KOPT-K1 (cell line): Measurements from ENCODE around the gene CAMTA1.
"Not testable (repeated sequence)": the region's sequence is repeated elsewhere in the genome, so short reads cannot be mapped to it uniquely, and the experiment has no call there.

Source experiments
- H3K27ac ChIP-seq: fragments of 200-600 bp; sonication (generic); 2 replicates; pipeline ENCODE4 v1.5.1; 2016; ENCODE audit warnings: antibody characterized with exemption, mild to moderate bottlenecking, low read depth, low read length; ENCODE audit not compliant: poor library complexity, severe bottlenecking
- H3K36me3 ChIP-seq: fragments of 200-600 bp; sonication (generic); 2 replicates; pipeline ENCODE4 v1.5.1; 2017; ENCODE audit warnings: antibody characterized with exemption, mild to moderate bottlenecking, low read length, moderate library complexity; ENCODE audit not compliant: insufficient read depth
- H3K9me3 ChIP-seq: fragments of 200-600 bp; sonication (generic); 2 replicates; pipeline ENCODE4 v1.5.1; 2017; ENCODE audit warnings: antibody characterized with exemption, low read length, mild to moderate bottlenecking; ENCODE audit not compliant: insufficient read depth, poor library complexity, severe bottlenecking

CAMTA1 gene

DNA sequence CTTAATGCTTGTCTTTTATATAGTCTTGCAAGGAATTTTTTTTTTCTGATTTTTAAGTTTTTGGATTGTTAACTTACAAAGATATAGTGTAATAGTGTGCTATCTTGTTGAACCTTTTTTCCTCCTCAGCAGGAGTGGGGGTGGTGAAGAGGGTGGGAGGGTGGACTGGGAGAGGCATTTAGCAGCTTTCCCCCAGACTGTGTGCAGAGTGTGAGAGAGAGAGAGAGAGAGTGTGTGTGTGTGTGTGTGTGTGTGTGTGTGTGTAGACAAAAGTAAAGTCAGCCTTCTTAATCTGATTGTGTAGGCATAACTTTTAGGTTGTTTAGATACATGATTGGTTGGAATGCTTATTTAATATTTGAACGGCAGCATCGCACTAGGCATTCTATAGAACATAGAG is 4.9 kb downstream of the CAMTA1 start:
- Histone ChIP-seq H3K9me3 (no peaks in the 10 kb centered on the region), H3K27ac (no peak overlapping the region), H3K36me3 (peaks cover 7% of the 10 kb centered on the region; the same call in 1 of the 2 replicates)

DNA sequence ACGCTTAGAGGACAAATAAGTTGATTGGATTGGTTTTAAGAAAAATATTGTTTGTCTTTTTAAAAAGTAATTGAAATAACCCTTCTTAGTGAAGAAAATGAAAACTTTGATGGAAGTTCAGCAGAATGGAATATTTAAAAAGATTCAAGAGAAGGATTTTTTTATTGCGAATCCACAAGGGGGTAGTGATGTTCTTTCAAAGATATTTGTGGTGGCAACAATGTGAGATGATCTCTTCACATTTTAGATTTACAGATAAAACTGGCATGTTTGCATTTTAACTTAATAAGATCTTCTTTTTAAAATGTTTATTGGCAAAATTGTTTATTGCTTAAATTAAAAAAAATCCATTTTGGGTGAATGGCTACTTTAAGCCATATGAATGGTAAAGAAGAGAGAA is 8.9 kb downstream of the CAMTA1 start:
- H3K9me3 ChIP-seq, result no peaks in the 10 kb centered on the region
- no peak overlapping the region for H3K27ac ChIP-seq
- H3K36me3 ChIP-seq, result peaks cover 19% of the 10 kb centered on the region; the same call in 1 of the 2 replicates

DNA sequence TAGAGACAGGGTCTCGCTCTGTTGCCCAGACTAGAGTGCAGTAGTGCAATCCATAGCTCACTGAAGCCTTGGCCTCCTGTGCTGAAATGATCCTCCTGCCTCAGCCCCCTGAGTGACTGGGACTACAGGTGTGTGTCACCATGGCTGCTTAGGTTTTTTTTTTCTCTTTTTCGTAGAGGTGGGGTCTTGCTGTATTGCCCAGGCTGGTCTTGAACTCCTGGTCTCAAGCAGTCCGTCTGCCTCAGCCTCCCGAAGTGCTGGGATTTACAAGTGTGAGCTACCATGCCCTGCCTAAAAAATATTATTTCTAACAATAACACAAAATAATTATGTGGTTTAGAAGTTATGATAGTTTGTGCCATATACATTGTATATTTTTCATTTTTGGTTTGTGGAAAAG is 9.9 kb downstream of the CAMTA1 start:
- H3K27ac ChIP-seq, result no peak overlapping the region
- peaks cover 19% of the 10 kb centered on the region; the same call in 1 of the 2 replicates for H3K36me3 ChIP-seq
- no peaks in the 10 kb centered on the region for H3K9me3 ChIP-seq

DNA sequence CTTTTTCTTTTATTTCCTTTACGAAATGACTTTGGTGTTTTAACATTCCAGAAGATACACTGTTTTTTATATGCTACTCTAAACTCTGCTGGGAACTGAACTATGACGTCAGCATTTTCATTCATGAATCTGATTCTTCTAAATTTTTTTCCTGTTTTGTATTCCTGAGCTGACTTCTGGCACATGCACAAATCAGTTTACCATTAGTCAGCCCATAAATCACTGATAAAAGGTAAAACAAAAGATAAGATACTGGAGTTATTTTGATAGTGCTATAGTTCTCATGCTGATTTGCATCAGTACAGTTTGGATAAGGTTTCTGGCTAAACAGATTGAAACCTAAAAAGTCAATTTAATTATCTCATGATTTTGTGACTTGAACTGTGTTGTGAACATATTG is 10.4 kb downstream of the CAMTA1 start:
- H3K27ac ChIP-seq, result no peak overlapping the region
- no peaks in the 10 kb centered on the region for H3K9me3 ChIP-seq
- H3K36me3 ChIP-seq, result peaks cover 19% of the 10 kb centered on the region; the same call in 1 of the 2 replicates

DNA sequence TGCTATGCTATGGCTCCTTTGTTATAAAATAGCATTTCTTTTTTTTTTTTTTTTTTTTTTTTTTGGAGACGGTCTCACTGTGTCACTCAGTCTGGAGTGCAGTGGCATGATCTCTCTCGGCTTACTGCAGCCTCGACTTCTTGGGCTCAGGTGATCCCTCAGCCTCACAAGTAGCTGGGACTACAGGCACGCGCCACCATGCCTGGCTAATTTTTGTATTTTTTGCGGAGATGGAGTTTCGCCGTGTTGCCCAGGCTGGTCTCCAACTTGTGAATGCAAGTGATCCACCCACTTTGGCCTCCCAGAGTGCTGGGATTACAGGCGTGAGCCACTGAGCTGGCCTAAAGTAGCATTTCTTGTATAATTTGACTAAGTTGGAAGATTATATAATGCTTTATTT is 10.8 kb downstream of the CAMTA1 start:
- H3K36me3 ChIP-seq, result peaks cover 19% of the 10 kb centered on the region; the same call in 1 of the 2 replicates
- no peak overlapping the region for H3K27ac ChIP-seq
- no peaks in the 10 kb centered on the region for H3K9me3 ChIP-seq

DNA sequence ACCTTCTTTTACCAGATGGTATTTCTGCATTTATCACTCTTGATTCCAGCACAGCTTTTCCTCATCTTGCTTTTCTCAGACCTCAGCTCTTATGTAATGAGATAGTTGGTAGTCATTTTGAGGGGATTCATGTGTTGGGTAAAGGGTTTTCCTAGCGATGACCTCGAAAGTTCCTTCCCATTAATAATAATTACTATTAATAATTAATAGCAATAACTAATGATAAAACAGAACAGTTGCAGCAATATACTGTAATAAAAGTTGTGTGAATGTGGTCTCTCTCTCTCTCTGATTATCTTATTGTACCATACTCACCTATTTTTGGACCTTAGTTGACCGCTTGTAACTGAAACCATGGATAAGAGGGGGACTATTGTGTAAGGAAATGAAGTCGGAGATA is 14.2 kb downstream of the CAMTA1 start:
- peaks cover 13% of the 10 kb centered on the region; the same call in 1 of the 2 replicates for H3K36me3 ChIP-seq
- H3K27ac ChIP-seq, result no peak overlapping the region
- H3K9me3 ChIP-seq, result no peaks in the 10 kb centered on the region

DNA sequence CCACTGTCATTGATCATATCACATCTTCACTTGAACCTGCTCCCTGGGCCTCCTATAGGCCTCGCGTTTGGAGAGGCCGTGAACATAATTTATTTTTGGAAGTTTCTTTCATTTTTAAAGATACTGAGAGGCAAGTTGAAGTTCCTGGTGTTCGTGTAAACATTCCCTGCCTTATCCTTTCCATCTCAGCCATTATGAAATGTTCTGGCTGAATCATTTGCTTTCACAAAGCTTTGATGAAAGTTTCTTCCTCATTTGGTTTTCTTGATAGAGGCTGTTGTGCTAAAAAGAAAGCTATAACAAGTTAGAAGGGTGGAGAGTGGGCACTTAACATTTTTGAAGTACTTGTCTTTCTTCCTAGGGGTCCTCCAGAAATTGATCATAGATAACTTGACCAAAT is 15.5 kb downstream of the CAMTA1 start:
- no peaks in the 10 kb centered on the region for H3K9me3 ChIP-seq
- no peak overlapping the region for H3K27ac ChIP-seq
- peaks cover 6% of the 10 kb centered on the region; the same call in 1 of the 2 replicates for H3K36me3 ChIP-seq

DNA sequence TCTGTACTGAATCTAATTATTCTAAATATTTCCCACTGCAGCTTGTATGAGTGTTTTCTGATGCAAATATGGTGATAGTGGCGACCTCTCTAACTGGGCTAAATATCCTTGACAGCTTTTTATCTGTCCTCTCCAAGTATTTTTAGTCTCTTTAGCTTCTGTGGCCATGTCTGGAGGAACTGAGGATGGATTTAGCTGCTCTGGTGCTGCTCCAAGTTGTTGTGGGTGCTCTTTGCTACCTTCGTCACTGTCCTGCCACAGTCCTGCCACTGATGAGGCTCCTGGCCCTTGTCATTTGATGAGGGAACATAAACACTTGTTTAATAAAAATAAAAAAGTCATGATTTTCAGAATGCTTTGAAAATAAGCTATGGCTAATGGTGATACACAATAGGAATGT is 15.9 kb downstream of the CAMTA1 start:
- peaks cover 6% of the 10 kb centered on the region; the same call in 1 of the 2 replicates for H3K36me3 ChIP-seq
- H3K9me3 ChIP-seq, result no peaks in the 10 kb centered on the region
- H3K27ac ChIP-seq, result no peak overlapping the region

DNA sequence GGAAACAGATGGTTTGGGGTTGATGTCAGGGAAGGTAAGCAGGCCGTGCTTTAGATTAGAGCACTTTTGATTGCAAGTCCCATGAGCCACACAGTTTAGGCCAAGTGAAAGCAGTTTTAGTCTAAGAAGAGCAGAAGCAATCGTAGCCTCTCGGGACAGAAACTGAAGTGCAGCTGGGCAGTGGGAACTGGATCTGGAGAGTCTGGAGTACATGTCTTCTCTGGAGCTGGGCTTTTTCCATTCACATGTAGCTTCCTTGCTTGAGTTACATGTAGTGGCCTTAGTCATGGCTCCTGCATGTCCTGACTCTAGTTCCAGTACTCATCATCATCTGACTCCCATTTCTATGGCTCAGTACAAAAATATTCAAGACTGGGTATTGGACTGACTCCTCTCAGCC is 16.7 kb downstream of the CAMTA1 start:
- no peaks in the 10 kb centered on the region for H3K9me3 ChIP-seq
- no peak overlapping the region for H3K27ac ChIP-seq
- H3K36me3 ChIP-seq, result peaks cover 1% of the 10 kb centered on the region; the same call in 1 of the 2 replicates

DNA sequence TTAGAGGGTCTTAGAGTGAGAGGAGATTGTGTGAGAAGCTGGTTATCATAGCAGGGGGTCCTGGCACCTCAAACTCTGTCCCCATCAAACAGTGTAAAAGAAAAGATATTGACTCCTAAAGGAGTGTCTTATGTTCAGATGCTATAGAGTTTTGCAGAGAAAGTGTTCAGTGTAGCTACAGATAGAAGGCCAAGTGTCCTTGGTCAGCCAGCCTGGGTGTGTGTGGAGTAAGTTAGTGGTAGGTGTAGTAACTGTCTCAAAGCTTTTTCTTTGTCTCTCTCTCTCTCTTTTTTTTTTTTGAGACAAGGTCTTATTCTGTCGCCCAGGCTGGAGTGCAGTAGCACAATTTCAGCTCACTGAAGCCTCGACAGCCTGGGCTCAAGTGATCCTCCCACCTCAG is 17.2 kb downstream of the CAMTA1 start:
- H3K9me3 ChIP-seq, result no peaks in the 10 kb centered on the region
- no peaks in the 10 kb centered on the region for H3K36me3 ChIP-seq
- no peak overlapping the region for H3K27ac ChIP-seq

DNA sequence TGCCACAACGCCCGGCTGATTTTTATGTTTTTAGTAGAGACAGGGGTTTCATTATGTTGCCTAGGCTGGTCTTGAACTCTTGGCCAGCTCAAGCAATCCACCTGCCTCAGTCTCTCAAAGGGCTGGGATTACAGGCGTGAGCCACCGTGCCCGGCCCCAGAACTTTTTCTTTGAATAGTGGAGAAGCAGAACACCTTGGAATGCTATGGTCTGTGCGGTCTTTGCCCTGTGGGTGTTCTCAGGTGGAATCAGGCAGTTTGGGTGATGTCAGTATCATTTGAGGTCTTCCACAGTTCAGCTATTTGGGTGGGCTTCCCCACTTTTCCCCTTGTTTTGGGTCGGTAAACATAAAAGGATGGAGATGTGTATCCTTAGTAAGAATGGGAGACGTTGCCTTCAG is 17.6 kb downstream of the CAMTA1 start:
- H3K27ac ChIP-seq, result no peak overlapping the region

DNA sequence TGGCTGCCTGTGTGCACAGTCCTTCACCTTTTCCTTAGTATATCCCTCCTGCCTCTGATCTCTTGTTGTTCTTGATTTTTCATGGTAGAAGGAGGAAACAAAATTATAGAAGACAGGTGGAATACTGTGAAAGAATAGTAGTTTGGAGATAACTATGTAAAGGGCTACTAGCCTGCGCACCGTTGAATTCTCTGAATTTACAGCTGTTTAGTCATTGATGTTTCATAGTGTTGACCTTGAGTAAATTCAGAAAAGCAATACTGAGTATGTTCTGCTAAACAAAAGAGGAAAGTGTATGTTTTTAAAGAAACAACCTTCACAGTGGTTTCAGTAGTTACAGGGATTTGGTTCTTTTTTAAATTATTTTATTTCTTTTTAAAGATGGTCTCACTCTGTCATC is 18.1 kb downstream of the CAMTA1 start:
- Histone ChIP-seq H3K27ac (no peak overlapping the region), H3K9me3 (no peaks in the 10 kb centered on the region), H3K36me3 (no peaks in the 10 kb centered on the region)

More for the DNA sequence above, 17.6 kb downstream of the CAMTA1 start:
- Histone ChIP-seq H3K9me3 (no peaks in the 10 kb centered on the region), H3K36me3 (no peaks in the 10 kb centered on the region)

DNA sequence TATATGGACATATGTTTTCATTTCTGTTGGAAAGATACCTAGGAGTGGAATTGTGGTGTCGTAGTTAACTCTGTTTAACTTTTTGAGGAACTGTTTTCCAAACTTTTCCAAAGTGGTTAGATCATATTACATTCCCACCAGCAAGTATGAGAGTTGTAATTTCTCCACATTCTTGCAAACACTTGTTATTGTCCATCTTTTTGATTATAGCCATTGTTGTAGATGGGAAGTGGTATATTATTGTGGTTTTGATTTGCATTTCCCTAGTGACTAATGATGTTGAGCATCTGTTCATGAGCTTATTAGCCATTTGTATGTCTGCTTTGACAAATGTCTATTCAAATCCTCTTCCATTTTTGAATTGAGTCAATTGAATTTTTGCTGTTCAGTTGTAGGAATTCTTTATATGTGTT is 19.8 kb downstream of the CAMTA1 start:
- H3K27ac ChIP-seq, result no peak overlapping the region
- H3K36me3 ChIP-seq, result no peaks in the 10 kb centered on the region
- no peaks in the 10 kb centered on the region for H3K9me3 ChIP-seq

DNA sequence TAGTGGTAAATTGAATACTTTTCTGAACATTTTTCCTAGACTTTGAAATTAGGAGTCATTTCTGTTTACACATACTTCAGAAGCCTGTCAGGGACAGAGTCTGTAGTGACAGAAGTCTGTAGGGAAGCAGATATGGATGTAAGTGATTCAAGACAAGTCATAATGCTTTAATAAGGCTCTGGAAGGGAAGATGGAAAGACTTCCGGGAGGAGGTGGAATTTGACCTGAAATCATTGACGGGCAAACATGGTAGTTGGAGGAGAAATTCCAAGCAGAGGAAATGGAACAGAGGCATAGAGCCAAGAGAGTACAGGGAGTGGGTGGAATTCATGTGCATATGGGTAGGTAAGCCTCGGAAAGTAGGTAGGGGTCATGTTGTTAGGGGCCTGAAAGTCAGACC is 22.5 kb downstream of the CAMTA1 start:
- no peaks in the 10 kb centered on the region for H3K9me3 ChIP-seq
- no peak overlapping the region for H3K27ac ChIP-seq

DNA sequence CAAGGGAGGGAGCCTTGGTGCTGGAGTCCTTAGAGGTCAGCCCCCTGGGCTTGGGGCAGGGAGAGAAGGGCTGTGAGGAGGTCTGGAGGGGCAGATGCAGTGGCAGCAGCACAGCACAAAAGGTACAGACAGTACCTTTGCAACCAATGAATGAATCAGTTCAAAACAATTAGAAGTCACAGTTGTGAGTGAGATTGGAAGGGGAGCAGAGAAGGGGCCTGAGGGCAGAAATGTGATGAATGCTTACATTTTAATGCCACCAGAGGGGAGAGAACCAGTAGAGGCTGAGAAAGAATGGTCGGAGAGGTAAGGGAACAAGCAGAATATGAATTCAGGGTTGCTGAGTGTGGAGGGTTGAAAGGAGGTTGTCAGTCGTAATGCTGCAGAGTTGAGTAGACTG is 24.2 kb downstream of the CAMTA1 start:
- no peaks in the 10 kb centered on the region for H3K9me3 ChIP-seq
- H3K27ac ChIP-seq, result no peak overlapping the region
- H3K36me3 ChIP-seq, result no peaks in the 10 kb centered on the region

More for the DNA sequence above, 22.5 kb downstream of the CAMTA1 start:
- H3K36me3 ChIP-seq, result no peaks in the 10 kb centered on the region

DNA sequence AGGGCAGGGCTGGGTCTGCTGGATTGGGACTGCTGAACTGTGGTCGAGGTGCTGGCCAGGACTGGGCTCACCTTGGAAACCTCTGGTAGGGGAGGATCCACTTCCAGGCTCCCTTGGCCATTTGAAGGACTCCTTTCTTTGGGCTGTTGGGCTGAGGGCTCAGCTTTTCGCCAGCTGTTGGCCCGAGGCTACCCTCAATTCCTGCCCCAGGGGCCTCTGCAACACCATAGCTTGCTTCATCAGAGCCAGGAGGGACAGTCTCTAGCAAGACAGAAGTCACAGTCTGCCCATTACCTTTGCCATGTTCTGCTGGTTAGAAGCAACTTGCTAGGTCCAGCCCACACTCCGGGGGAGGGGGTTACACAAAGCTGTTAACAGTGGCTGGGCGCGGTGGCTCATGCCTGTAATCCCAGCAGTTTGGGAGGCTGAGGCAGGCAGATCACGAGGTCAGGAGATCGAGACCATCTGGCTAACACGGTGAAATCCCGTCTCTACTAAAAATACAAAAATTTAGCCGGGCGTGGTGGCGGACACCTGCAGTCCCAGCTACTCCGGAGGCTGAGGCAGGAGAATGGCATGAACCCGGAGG is 25.0 kb downstream of the CAMTA1 start:
- H3K36me3 ChIP-seq, H3K9me3 ChIP-seq, H3K27ac ChIP-seq: not testable (repeated sequence)
